GM12865 (cell line): ENCODE measurements around the gene RIMBP3B.
A peak's percentile ranks its signal among the peaks of the same experiment; 100 is the strongest.
"Not testable (repeated sequence)": the region's sequence is repeated elsewhere in the genome, so short reads cannot be mapped to it uniquely, and the experiment has no call there.

Source experiments
- DNase-seq: peaks from one replicate; pipeline ENCODE4 v3.0.0; 2010; ENCODE audit warnings: low read depth
- H3K4me3 ChIP-seq: 2 replicates; pipeline ENCODE4 v1.5.1; 2011; ENCODE audit warnings: mild to moderate bottlenecking, low read depth, low read length, control low read depth

The RIMBP3B gene

GRCh38 chr22:21416375-21416774 lies 32.8 kb downstream of the RIMBP3B start:
- not testable (repeated sequence) for H3K4me3 ChIP-seq

GRCh38 chr22:21417227-21417746 lies 33.7 kb downstream of the RIMBP3B start, which contains the start of gene HIC2:
TSS of gene HIC2 (plus strand) at chr22:21417371. CDS start at chr22:21442832, 25,461 bp downstream.
- H3K4me3 ChIP-seq: peak within 1 kb of the TSS; percentile 36
- not testable (repeated sequence) for DNase-seq

More at GRCh38 chr22:21416375-21416774, 32.8 kb downstream of the RIMBP3B start:
- DNase-seq: not testable (repeated sequence)

GRCh38 chr22:21417853-21418252 lies 34.3 kb downstream of the RIMBP3B start:
- peak overlapping the region; percentile 36 for H3K4me3 ChIP-seq
- DNase-seq: not testable (repeated sequence)

GRCh38 chr22:21418974-21419638 lies 35.6 kb downstream of the RIMBP3B start:
- not testable (repeated sequence) for H3K4me3 ChIP-seq, DNase-seq

- not testable (repeated sequence) for DNase-seq, H3K4me3 ChIP-seq
Observed at GRCh38 chr22:21420180-21420763, 36.7 kb downstream of the RIMBP3B start.

GRCh38 chr22:21424084-21424709 lies 40.6 kb downstream of the RIMBP3B start:
- not testable (repeated sequence) for H3K4me3 ChIP-seq, DNase-seq

GRCh38 chr22:21434378-21435233 lies 51.1 kb downstream of the RIMBP3B start:
- DNase-seq, H3K4me3 ChIP-seq: not testable (repeated sequence)

- not testable (repeated sequence) for H3K4me3 ChIP-seq, DNase-seq
Observed at GRCh38 chr22:21435998-21436810, 52.7 kb downstream of the RIMBP3B start.

- H3K4me3 ChIP-seq, DNase-seq: not testable (repeated sequence)
Observed at GRCh38 chr22:21438013-21438412, 54.5 kb downstream of the RIMBP3B start.
